Right renal pelvis (tissue), 4 donors: ENCODE results near the gene KIF25. TPM values are rescaled to one million over a fixed set of nuclear protein-coding genes. Genes with fewer than 3 reads are reported as not detected.

Source experiments
- polyA plus RNA-seq, 4 donors: library from polyadenylated mRNA; unstranded; fragments of 120-200 nt; gene quantifications; one replicate each; pipeline ENCODE4 v1.2.1, GENCODE V29; 2013; ENCODE audit not compliant: insufficient read length in 4 of 4

KIF25 gene
- polyA plus RNA-seq, 4 donors = 0.35 to 1.1 (median 0.75) TPM

Other genes with a start within 250 kb of the KIF25 start
- gene AFDN, start 170.8 kb upstream of the KIF25 start, polyA plus RNA-seq = 100 to 1,000 TPM; 162 to 199 (median 171) TPM
- gene FRMD1, start 81.5 kb downstream of the KIF25 start, polyA plus RNA-seq = 10 to 100 TPM; 13.5 to 20.5 (median 20.3) TPM